Eye (tissue), 1 donor: ENCODE results near the gene ZNF497.
A peak's percentile ranks its signal among the peaks of the same experiment; 100 is the strongest.
"Not testable (repeated sequence)": the region's sequence is repeated elsewhere in the genome, so short reads cannot be mapped to it uniquely, and the experiment has no call there.

ENCODE experiments used
- DNase-seq: peaks from one replicate; pipeline ENCODE4 v3.0.0-alpha.2; 2015

ZNF497 gene

DNA sequence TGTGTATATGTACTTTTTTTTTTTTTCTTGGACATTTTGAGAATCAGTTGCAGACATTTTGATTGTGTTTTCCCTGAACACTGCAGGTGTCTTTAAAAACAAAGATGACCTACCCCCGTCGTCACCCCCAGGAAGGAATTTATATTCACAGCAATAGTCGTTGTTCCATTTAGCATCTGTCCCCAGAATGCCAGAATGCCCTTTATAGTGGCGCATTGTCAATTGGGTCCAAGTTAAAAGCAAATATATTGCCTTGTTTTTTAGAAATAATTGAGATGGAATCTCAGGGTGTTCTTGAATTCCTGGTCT lies 31.1 kb upstream of the ZNF497 start:
- DNase-seq, result no peak

DNA sequence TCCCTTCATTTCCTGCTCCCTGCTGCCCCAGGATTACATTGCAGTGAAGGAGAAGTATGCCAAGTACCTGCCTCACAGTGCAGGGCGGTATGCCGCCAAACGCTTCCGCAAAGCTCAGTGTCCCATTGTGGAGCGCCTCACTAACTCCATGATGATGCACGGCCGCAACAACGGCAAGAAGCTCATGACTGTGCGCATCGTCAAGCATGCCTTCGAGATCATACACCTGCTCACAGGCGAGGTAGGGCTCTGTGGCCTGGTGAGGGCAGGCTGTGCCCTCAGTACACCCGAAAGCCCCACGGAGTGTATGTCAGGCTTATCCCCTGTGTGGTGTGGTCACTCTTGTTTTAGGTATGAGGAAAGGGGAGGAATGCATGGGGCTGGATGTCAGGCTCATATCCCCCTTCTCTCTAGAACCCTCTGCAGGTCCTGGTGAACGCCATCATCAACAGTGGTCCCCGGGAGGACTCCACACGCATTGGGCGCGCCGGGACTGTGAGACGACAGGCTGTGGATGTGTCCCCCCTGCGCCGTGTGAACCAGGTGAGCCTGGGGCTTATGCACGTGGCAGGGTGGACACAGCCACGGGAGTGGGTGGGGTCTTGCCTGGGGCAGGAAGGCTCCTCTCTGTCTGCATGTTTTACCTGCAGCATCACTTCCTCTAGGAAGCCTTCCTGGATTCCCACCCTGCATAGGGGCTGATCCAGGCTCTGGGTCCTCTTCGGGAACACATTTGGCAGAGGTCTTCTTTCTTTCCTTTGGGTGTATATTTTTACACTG lies 30.6 kb upstream of the ZNF497 start:
- no peak for DNase-seq

DNA sequence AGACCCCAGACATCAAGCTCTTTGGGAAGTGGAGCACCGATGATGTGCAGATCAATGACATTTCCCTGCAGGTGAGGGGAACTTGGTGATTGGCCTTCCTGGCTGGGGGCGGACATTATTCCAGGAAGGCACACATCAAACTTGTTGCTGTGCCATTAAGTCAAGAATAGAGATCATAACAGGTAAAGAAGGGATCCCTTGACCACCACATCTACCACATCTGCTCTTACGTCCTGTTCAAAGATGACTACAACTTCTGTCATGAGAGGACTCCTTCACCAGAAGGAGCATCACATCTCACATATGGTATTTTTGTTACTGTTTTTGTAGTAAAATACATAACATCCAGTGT lies 25.6 kb upstream of the ZNF497 start:
- no peak for DNase-seq

DNA sequence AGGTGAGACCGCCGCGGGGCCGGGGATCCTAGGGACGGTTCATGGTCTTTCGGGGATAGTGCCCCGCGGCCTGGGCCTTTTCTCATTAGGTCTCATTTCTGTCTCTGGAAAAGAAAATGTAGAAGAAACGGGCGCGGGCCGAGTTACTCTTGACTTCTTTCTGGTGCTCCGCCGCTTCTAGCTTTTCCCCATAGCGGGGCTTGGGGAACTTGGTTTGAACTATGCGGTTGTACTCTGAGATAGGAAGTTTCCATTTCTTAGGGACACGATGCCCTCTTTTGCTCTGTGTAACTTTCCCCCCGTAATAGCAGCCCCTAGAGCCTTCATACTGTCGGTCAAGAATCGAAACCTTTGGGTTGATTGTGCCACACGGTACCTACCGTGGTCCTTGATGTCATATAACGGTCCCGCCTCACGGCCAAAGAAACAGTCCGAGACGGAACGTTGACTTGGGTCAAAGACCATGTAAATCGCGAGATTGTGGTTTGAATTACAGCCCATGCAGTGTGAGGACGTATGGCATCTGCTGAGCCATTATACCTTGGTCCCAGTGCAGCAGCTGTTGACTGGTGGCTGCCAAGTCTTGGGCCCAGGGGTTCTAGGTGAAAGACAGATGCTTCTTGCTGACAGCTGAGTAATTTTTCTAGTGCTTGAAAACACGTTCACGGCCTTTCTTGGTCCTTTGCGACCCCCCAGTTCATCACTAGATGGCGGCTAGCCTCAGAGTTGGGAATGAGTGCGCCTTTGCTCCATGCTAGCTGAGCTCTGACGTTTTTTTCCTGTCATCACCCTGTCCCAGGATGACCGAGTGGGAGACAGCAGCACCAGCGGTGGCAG lies 25.0 kb upstream of the ZNF497 start:
- no peak for DNase-seq

DNA sequence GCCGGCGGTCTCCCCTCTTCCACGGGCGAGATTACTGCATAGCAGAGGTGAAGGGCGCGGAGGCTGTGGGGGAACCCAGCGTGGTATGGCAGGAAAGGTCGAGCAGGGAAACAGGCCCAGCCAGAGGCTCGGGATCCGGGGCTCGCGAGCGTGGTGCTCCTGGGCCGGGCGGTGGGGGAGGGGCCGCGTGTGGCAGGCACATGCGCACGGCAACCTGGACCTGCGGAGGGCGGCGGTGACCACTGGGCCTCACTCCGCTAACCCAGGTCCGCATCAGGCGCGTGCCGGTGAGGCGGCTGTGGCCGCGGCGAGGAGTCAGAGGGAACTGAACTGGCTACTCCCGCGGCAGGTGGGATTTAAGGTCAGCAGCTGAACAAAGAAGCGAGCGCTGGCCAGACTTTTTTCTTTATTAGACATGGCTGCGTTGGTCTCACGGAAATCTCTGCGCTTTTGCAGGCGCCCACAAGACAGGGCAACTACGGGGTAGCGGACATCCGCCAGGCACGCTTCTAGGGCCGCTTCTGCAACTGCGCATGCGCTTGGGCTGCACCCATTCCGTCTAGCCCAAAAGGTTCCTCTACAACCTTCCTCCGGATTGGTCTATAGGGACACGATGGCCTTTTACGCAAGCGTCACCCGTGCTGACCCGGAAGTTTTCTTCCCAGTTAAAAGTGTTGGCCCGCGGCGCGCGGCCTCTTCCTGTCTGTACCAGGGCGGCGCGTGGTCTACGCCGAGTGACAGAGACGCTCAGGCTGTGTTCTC lies 24.2 kb upstream of the ZNF497 start, which contains the start of gene RPS5:
Gene RPS5, plus strand, starts transcription at position 694 of the 762 bp plus-strand sequence. CDS start 869 bp downstream, outside the sequence.
- DNase-seq, result peak; percentile 99

DNA sequence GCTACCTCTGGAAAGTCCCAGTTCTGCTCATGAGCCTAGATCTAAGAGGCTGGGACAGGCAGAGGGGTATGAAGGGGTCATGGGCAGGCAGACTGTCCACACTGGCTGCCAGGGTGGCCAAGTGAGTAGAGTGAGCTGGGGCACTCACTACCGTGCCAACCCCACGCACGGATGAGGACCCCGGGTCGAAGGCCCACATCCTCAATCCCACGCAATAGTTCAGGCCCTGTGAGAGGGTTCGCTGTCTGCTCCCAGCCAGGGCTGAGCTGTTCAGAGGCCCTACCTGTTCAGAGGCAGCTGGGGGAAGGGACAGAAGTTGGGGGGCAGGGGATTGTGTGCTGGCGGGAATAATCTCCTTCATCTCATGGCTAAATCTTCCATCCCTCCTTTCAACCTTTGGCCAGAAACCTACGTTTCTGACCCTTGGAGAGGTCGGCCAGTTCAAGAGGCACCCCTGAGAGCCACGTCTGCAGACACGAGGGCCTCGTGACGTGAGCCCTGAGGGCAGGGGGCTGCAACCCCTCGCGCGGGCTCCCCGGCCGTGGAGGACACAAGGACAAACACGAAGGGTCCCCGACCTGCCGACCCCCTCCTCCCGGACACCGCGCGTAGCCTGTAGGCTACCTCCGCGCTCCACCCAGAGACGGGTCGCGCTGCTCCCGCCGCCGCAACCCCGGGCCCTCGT lies 23.5 kb upstream of the ZNF497 start:
- DNase-seq, result no peak

DNA sequence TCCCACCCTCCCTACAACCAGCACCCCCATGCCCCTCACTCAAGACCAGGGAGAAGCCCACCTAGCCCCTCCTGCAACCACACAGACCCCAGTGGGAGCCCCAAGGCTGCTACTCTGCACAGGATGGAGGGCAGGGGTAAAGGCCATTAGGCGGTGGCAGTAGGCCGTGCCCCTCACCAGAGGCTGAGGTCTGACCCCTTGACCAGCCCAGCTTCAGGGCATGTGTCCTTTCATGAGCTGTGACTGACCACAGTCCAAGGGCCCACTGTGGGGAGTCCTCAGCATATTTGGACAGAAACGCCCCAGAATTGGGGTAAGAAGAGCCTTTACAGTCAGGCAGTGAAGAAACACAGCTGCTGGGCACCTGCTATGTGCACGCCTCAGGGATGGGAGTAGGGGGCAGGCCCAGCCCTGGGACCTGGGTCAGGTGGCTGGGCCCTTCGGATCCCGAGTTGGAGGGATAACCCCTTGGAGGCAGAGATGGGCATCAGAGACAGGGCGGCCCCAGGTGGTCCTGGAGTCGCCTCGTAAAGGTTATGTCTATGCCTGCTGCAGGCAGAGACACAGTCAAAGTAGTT lies 22.9 kb upstream of the ZNF497 start:
- no peak for DNase-seq

DNA sequence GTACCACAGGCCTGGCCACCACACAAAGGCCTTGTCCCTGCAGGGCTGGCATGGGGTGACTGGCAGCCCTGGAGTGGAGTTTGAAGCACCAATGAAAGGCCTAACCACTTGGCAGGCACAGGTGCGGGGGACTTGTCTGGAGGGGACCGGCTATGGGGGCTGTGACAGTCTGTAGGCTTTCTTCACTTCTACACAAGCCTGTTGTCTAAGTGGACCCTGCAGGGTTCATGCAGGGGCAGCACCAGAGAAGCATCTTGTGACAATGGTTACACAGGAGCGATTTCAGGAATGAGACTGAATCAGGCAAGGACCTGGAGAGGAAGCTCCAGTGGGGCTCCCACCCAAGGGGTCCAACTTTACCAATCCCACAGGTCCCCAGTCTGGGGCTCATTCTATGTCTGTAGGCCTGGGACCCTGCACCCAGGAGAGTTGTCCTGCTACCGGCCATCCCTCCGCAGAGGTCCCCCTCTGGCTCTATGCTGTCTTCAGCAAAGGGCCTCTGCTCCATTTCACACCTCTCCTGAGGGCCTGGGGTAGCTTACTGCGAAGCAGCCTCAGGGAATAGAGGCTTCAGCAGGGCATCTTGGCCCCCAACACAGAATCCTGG lies 20.5 kb upstream of the ZNF497 start:
- DNase-seq, result no peak

DNA sequence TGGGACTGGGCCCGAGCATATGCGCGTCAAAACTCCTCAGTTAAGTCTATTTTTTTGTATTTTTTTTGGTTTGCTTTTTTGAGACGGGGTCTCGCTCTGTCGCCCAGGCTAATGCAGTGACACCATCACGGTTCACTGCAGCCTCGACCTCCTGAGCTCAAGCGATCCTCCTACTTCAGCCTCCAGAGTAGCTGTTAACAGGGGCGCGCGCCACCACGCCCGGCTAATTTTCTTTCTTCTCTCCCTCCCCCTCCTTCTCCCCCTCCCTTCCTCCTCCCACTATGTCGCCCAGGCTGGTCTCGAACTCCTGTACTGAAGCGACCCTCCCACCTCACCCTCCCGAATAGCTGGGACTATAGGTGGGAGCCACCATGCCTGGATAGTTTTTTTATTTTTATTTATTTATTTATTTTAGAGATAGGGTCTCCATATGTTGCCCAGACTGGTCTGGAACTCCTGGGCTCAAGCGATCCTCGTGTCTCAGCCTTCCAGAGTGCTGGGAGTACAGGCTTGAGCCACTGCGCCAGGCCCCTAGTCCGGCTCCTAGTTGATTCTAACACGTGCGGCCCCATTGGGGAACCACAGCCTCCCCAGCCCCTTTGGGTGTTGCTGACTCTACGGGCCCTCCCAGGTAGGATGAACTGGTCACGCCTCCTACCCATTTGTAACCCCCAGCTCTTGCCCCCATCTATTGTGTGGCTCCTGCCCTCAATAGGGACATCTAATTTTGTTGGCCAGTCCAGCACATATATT lies 19.1 kb upstream of the ZNF497 start:
- no peak for DNase-seq

DNA sequence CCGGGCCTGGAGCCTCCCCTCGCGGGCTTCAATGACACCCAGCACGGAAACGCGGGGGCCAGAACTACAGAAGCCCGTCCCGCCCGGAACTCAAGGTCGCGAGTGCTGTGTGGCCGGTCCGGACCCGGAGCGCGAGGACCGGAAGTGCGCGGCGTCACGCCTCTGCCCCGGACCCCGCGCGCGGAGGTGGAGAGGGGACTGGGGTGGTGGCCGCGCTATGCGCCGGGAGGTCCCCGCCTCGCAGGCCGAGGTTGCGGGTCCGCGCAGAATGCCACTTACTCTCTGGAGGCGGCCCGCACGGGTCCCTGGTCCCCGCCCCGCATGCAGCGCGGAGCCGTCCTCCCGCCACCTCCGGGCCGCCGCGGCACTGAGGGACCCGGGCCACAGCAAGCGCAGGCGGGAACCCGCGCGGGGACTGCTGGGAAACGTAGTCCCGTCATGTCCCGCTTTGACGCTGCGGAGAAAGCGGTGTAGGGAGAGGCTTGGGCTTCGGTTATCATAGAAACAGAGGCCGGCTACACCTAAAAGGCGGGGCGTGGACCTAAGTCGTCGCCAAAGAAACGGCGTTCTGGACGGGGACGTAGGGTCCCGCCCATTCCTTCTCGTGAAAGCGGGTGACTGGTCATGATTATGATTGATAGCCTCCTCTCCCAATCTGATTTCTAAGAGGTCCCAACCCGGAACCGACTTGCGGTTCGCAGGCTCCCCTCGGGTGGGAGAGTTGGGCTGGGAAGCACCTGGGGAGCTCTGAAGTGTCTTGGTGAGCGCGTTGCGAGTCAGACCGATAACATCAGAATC lies 18.3 kb upstream of the ZNF497 start, which contains the start of gene ZNF837:
Gene ZNF837, minus strand, starts transcription at position 369 of the 798 bp plus-strand sequence. CDS start 11,698 bp downstream, outside the sequence.
- peak; percentile 100 for DNase-seq

DNA sequence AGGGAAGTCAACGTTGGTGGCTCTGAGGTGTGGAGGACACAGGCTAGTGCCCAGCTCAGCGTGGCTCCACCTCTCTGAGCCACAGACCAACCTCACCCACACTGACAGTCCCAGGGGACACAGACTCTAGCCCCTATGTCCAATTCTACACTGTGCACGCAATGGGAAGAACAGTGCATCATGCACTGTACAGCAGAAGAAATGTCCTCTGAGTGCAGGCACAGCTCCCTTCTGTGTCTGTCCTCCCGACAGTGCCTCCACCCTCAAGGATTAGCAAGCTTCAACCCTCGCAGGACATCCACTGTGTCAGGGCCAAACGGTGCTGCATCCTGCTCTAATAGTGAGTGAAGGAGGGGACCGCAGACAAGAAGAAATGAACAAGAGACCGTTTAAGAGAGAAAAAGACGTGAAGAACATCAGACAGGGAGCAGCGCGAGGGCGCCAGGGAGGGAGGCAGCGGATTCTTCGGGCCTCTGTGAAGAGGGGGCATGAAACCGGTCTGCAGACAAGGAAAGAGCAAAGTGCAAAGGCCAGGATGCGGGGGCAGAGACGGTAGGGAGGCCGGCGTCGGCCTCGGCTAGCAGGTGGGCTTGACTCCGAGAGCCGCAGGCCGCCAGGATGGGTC lies 17.6 kb upstream of the ZNF497 start:
- no peak for DNase-seq

DNA sequence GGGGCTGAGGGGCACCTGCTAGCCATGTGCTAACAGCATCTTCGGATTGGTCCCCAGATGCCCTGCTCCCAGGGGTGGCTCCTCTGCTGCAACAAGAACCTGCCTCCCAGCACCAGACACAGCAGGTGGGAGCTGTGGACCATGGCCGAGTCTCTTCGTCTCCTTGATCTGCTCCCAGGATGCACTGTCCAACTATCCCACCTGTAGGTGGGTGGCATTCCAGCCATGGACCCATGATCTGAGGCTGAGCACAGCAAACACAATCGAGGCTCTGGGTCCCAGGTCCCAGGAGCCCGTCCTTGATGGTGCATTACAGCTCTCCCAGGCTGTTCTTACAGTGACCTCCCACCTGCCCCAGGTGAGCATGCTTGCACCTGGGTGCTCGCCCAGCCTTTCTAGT lies 16.7 kb upstream of the ZNF497 start:
- DNase-seq, result no peak

DNA sequence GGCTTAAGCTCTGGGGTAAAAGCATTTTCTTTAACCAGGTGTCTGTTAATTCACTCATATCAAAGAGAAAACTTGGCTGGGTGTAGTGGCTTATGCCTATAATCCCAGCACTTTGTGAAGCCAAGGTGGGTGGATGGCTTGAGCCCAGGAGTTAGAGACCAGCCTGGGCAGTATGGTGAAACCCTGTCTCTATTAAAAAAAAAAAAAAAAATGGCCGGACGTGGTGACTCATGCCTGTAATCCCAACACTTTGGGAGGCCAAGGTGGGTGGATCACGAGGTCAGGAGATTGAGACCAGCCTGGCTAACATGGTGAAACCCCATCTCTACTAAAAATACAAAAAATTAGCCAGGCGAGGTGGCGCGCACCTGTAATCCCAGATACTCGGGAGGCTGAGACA lies 14.2 kb upstream of the ZNF497 start:
- not testable (repeated sequence) for DNase-seq

DNA sequence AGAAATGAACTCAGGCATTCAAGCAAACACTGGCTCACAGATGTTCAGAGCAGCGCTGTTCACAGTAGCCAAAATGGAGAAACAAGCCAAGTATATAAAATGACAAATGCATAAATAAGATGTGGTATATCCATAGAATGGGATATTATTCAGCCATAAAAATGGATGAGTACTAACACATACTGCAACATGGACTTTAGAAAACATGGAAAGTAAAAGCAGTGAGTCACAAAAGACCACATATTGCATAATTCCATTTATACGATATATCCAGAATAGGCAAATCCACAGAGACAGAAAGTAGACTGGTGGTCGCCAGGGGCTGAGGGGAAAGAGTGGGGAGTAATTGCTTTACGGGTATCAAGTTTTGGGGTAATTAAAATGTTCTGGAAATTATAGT lies 11.6 kb upstream of the ZNF497 start:
- DNase-seq, result no peak

DNA sequence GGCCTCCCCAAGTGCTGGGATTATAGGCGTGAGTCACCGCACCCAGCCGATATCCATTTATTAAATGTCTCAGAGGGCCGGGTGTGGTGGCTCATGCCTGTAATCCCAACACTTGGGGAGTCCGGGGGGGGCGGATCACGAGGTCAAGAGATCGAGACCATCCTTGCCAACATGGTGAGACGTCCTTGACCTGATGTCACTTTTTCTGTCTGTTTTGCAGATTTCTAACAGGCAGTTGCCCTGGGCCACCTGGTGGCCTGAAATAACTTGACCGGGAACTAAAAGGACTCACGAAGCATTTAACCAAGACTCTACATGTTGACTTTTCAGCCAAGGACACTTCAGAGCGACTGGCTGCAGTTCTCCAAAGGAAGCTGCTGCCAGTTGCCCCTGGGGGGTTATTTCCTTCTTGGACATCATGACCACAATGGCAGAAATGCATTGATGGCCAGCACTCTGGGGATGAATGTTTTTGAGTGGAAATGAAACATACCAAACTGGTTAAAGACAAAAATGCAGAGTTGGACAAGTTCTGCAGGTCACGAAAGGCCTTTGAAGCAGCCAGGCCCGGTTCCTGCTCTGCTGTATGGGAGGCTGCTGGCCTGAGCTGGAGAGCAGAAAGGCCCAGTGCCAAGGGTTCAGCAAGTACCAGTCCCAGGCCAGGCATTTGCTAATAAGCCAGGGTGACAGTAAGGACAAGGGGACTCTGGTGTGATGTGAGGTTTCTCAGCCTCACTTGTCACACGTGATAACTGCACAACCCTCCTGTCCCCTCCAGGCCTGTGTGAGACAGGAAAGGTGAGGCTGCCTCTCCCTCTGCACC lies 10.0 kb upstream of the ZNF497 start:
- no peak for DNase-seq

DNA sequence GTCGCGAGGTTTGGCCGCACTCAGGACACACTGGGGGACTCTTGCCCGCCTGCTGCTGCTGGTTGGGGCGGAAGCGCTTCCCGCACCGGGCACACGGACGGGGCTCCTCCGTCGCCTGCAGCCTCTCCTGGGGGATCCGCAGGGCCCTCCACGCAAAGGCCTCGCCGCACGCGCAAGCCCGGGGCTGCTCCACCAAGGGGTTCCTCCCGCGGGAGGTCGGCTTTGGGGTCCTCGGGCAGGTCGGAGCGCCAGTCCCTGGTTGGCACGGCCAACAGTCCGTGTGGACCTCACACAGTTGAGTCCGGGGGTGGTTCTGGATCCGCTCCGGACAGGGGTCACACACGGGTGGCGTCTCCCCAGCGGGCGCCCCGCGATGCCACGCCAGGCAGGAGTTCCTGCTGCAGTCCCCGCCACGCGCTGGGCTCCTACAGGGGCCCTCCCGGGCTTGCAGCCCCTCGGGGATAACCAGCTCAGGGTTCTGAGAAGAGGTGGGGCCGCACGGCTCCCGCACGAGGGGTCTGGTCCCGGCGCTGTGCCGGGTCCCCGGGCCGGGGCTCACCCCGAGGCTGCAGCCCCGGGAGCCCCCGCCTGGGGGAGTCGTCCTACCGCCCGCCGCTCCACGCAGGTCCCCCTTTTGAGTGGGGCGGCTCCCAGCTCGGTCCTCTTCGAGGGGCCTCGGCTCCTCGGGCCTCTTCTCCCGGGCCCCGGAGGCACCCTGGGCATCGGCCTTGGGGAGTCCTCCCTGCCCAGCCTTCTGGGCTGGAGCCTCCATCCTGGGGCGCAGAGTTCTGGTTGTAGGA lies 6.2 kb upstream of the ZNF497 start:
- DNase-seq, result no peak

DNA sequence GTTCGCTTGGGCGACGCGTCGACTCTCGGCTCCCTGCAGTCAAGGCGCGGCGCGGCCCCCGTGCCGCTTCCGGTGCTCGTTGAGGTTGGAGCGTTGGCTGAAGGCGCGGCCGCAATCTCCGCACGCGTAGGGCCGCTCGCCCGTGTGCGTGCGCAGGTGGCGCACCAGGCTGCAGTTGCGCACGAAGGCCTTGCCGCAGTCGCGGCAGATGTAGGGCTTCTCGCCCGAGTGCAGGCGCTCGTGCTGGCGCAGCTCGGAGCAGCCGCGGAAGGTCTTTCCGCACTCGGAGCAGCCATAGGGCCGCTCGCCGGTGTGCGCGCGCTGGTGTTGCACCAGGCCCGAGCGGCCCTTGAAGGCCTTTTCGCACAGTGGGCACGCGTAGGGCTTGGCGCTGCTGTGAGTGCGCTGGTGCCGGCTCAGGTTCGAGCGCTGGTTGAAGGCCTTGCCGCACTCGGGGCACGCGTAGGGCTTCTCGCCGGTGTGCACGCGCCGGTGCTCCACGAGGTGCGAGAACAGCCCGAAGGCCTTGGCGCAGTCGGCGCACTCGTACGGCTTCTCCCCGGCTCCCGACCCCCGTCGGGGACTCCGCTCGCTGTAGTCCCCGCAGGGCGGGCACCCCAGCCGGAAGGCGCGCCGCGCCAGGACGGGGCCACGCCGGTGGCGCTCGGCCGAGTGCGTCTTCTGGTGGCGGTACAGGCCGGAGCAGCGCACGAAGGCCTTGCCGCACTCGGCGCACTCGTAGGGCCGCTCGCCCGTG lies 5.3 kb upstream of the ZNF497 start:
- no peak for DNase-seq
